ENCODE measurements around the gene ECM1. TPM values are rescaled to one million over a fixed set of nuclear protein-coding genes. Genes with fewer than 3 reads are reported as not detected.

ECM1 gene
- total and polyA plus RNA-seq, 2 donors (not counting 1 experiment from before 2014, with no cell fraction given) = 1.9 to 2.3 TPM

GRCh38 chr1:150552128-150552910, 44.4 kb downstream of the ECM1 start:
- peak; percentile 50 for DNase-seq
- H3K4me3 Mint-ChIP-seq = peak overlapping the region; percentile 34
- no peaks in the 10 kb centered on the region for H3K79me2 ChIP-seq (ENCODE audit: control insufficient read depth, insufficient read depth, low read length)
- no peaks in the 10 kb centered on the region for H4K20me1 ChIP-seq (ENCODE audit: control insufficient read depth, insufficient read depth, low read length, poor library complexity, severe bottlenecking)
- peak overlapping the region; percentile 54 for H3K4me2 ChIP-seq (replicated peaks; ENCODE audit: low read depth, low read length, poor library complexity, severe bottlenecking)
- 30% methylated on average over 12 of the region's 13 CpGs for WGBS (ENCODE audit: insufficient coverage)
- no peak overlapping the region for H3K9ac ChIP-seq (ENCODE audit: low read length)
- H3K27me3 ChIP-seq (replicated peaks in 1 of 4; ENCODE audit: control extremely low read depth in 1 of 4, control insufficient read depth in 3 of 4, insufficient read depth in 4 of 4, low read length in 3 of 4) = peaks cover 0 to 32% (median 7%) of the 10 kb centered on the region in 4 experiments
- H3K36me3 ChIP-seq (replicated peaks in 1 of 2; ENCODE audit: control extremely low read depth in 1 of 2, control insufficient read depth in 1 of 2, extremely low read depth in 1 of 2, insufficient read depth in 2 of 2, low read length in 1 of 2) = no peaks in the 10 kb centered on the region
- TF ChIP-seq CTCF (IDR thresholded peaks at IDR 0.05) = no peak
- TF ChIP-seq EZH2 (IDR thresholded peaks at IDR 0.05; ENCODE audit: borderline replicate concordance, insufficient read depth, low read depth, low read length, poor library complexity, severe bottlenecking) = no peak
- ChIA-PET CTCF (interaction anchor here (0.7 to 2.5 kb wide), 3 partner anchors 8 to 225 kb away, joined by 3 to 11 read pairs (median 3); no protein-coding TSS in a partner anchor), POLR2A (interaction anchor here (0.7 kb wide), 1 partner anchor 9 kb away, joined by 4 read pairs; no protein-coding TSS in a partner anchor)
- peaks cover 28% of the 10 kb centered on the region for H3K4me1 Mint-ChIP-seq
- no peak overlapping the region for H3K4me3 ChIP-seq (ENCODE audit: control extremely low read depth in 1 of 5, extremely low read depth in 1 of 5, insufficient read depth in 1 of 5, low read depth in 2 of 5, low read length in 4 of 5)
- H3K27me3 Mint-ChIP-seq = peaks cover 8% of the 10 kb centered on the region
- ATAC-seq (ENCODE audit: low read depth) = peak; percentile 34
- H3K9me3 ChIP-seq (ENCODE audit: control extremely low read depth in 1 of 3, control insufficient read depth in 2 of 3, insufficient read depth in 1 of 3, low read length in 2 of 3) = no peaks in the 10 kb centered on the region
- H3K4me1 ChIP-seq (ENCODE audit: control insufficient read depth in 2 of 2, insufficient read depth in 2 of 2, low read length in 2 of 2) = peaks cover 18 to 28% of the 10 kb centered on the region in 2 donors
- peak overlapping the region; percentile 31 for H2AFZ ChIP-seq (ENCODE audit: insufficient read depth, low read depth, low read length, poor library complexity, severe bottlenecking)
- intact Hi-C loops (cut with micrococcal nuclease) = no loop called here
- no peak overlapping the region for H3K27ac ChIP-seq (ENCODE audit: low read length in 2 of 2)
- H3K27ac Mint-ChIP-seq = no peak overlapping the region
- H3K9me3 Mint-ChIP-seq (ENCODE audit: insufficient read depth) = no peaks in the 10 kb centered on the region

GRCh38 chr1:150552911-150553289, 45.0 kb downstream of the ECM1 start:
- ATAC-seq (ENCODE audit: low read depth) (no peak), DNase-seq (no peak)
- Histone ChIP-seq H3K79me2 (ENCODE audit: control insufficient read depth, insufficient read depth, low read length) (no peaks in the 10 kb centered on the region), H2AFZ (ENCODE audit: insufficient read depth, low read depth, low read length, poor library complexity, severe bottlenecking) (no peak overlapping the region), H3K4me3 (ENCODE audit: control extremely low read depth in 1 of 5, extremely low read depth in 1 of 5, insufficient read depth in 1 of 5, low read depth in 2 of 5, low read length in 4 of 5) (no peak overlapping the region), H4K20me1 (ENCODE audit: control insufficient read depth, insufficient read depth, low read length, poor library complexity, severe bottlenecking) (no peaks in the 10 kb centered on the region), H3K9ac (ENCODE audit: low read length) (no peak overlapping the region), H3K9me3 (ENCODE audit: control extremely low read depth in 1 of 3, control insufficient read depth in 2 of 3, insufficient read depth in 1 of 3, low read length in 2 of 3) (no peaks in the 10 kb centered on the region), H3K4me2 (replicated peaks; ENCODE audit: low read depth, low read length, poor library complexity, severe bottlenecking) (peak overlapping the region; percentile 54), H3K27ac (ENCODE audit: low read length in 2 of 2) (no peak overlapping the region), H3K4me1 (ENCODE audit: control insufficient read depth in 2 of 2, insufficient read depth in 2 of 2, low read length in 2 of 2) (peaks cover 18 to 28% of the 10 kb centered on the region in 2 donors), H3K27me3 (replicated peaks in 1 of 4; ENCODE audit: control extremely low read depth in 1 of 4, control insufficient read depth in 3 of 4, insufficient read depth in 4 of 4, low read length in 3 of 4) (peaks cover 0 to 27% (median 7%) of the 10 kb centered on the region in 4 experiments), H3K36me3 (replicated peaks in 1 of 2; ENCODE audit: control extremely low read depth in 1 of 2, control insufficient read depth in 1 of 2, extremely low read depth in 1 of 2, insufficient read depth in 2 of 2, low read length in 1 of 2) (no peaks in the 10 kb centered on the region)
- POLR2A ChIA-PET = no interaction called here
- 92% methylated on average over 9 of the region's 12 CpGs for WGBS (ENCODE audit: insufficient coverage)
- CTCF ChIA-PET = no interaction called here
- Mint-ChIP-seq H3K27me3 (peaks cover 8% of the 10 kb centered on the region), H3K9me3 (ENCODE audit: insufficient read depth) (no peaks in the 10 kb centered on the region), H3K4me1 (peaks cover 28% of the 10 kb centered on the region), H3K4me3 (no peak overlapping the region), H3K27ac (no peak overlapping the region)
- intact Hi-C loops (cut with micrococcal nuclease) = no loop called here
- TF ChIP-seq EZH2 (IDR thresholded peaks at IDR 0.05; ENCODE audit: borderline replicate concordance, insufficient read depth, low read depth, low read length, poor library complexity, severe bottlenecking) = no peak
- TF ChIP-seq CTCF (IDR thresholded peaks at IDR 0.05) = no peak
